Endodermal cell (in vitro differentiated cells): ENCODE data around the gene ADAMTS17. TPM values are rescaled to one million over a fixed set of nuclear protein-coding genes. Genes with fewer than 3 reads are reported as not detected.

Experiments used
- DNase-seq: peaks from one replicate; pipeline ENCODE4 v3.0.0-alpha.2; 2017
- H3K27ac ChIP-seq: 2 replicates; pipeline ENCODE4 v1.5.1; 2013; ENCODE audit warnings: mild to moderate bottlenecking, low read depth, low read length, moderate library complexity
- H3K27me3 ChIP-seq: 2 replicates; pipeline ENCODE4 v1.6.1; 2013; ENCODE audit warnings: mild to moderate bottlenecking, low read length, moderate library complexity; ENCODE audit not compliant: insufficient read depth, control insufficient read depth, poor library complexity, severe bottlenecking
- H3K36me3 ChIP-seq: 2 replicates; pipeline ENCODE4 v1.7.0; 2013; ENCODE audit warnings: mild to moderate bottlenecking, low read length, moderate library complexity; ENCODE audit not compliant: control insufficient read depth, insufficient read depth
- H3K4me1 ChIP-seq: one replicate; pipeline ENCODE4 v1.7.0; 2013; ENCODE audit warnings: low read length; ENCODE audit not compliant: control insufficient read depth, insufficient read depth
- H3K4me3 ChIP-seq: 2 replicates; pipeline ENCODE4 v1.5.1; 2013; ENCODE audit warnings: mild to moderate bottlenecking, low read length, moderate library complexity
- H3K9ac ChIP-seq: 2 replicates; pipeline ENCODE4 v1.6.1; 2013; ENCODE audit warnings: mild to moderate bottlenecking, low read length, moderate library complexity; ENCODE audit not compliant: poor library complexity, severe bottlenecking; ENCODE audit errors: extremely low read depth
- H3K9me3 ChIP-seq: 2 replicates; pipeline ENCODE4 v1.6.1; 2013; ENCODE audit warnings: mild to moderate bottlenecking, low read length, moderate library complexity; ENCODE audit not compliant: control insufficient read depth
- H3K27ac Mint-ChIP-seq: 2 replicates; pipeline ENCODE4 v1.8.0; 2020; ENCODE audit warnings: mixed read lengths
- H3K27me3 Mint-ChIP-seq: 2 replicates; pipeline ENCODE4 v1.8.0; 2021; ENCODE audit warnings: mild to moderate bottlenecking, mixed read lengths; ENCODE audit not compliant: insufficient read depth
- H3K36me3 Mint-ChIP-seq: 2 replicates; pipeline ENCODE4 v1.8.0; 2020; ENCODE audit warnings: low read depth, mixed read lengths
- H3K4me1 Mint-ChIP-seq: 2 replicates; pipeline ENCODE4 v1.8.0; 2020; ENCODE audit warnings: mixed read lengths
- H3K4me3 Mint-ChIP-seq: 2 replicates; pipeline ENCODE4 v1.8.0; 2020; ENCODE audit warnings: mild to moderate bottlenecking, moderate library complexity, mixed read lengths
- H3K9me3 Mint-ChIP-seq: 2 replicates; pipeline ENCODE4 v1.8.0; 2020; ENCODE audit warnings: mild to moderate bottlenecking, mixed read lengths
- CTCF ChIP-seq: fragments of 200-600 bp; sonication (generic); conservative IDR thresholded peaks from 2 replicates; pipeline ENCODE4 v1.5.0; 2021; ENCODE audit warnings: antibody characterized with exemption, mild to moderate bottlenecking
- WGBS, 2 experiments: methylation state at CpG; one replicate each; pipeline versions ENCODE4 v1.1.5 to v1.1.7; 2013; ENCODE audit warnings: missing lambda C conversion rate in 2 of 2, mixed read lengths in 1 of 2; ENCODE audit not compliant: insufficient coverage in 1 of 2, insufficient read length in 1 of 2; 5-methylcytosine and 5-hydroxymethylcytosine counted together
- total RNA-seq, 2 donors: library from RNA; stranded (reverse); fragmentation: NEBNext Ultra II Directional in 1 of 2; extraction: Animal tissue kit (Norgen Biotek cat#: 25700) in 1 of 2; gene quantifications; 2 replicates in 1 of 2; 3 replicates in 1 of 2; pipeline ENCODE4 v1.2.1, GENCODE V29; 2021

Gene ADAMTS17
- total RNA-seq, 2 donors from 2014 or later: 0.82 to 2.3 TPM

- Mint-ChIP-seq H3K36me3 (no peaks in the 10 kb centered on the region), H3K27ac (no peak overlapping the region), H3K9me3 (no peaks in the 10 kb centered on the region), H3K4me1 (no peaks in the 10 kb centered on the region), H3K27me3 (no peaks in the 10 kb centered on the region), H3K4me3 (no peak overlapping the region)
- no peaks in the 10 kb centered on the region for H3K4me1 ChIP-seq
- no peaks in the 10 kb centered on the region for H3K36me3 ChIP-seq
- TF ChIP-seq CTCF: no peak
- H3K9ac ChIP-seq: no peak overlapping the region
- no peak overlapping the region for H3K4me3 ChIP-seq
- peaks cover 8% of the 10 kb centered on the region for H3K9me3 ChIP-seq
- no peak overlapping the region for H3K27ac ChIP-seq
- 86 to 95% methylated on average over 12 to 15 of the region's 15 CpGs for WGBS, 2 experiments
- H3K27me3 ChIP-seq: no peaks in the 10 kb centered on the region
- no peak for DNase-seq
Measured at GRCh38 chr15:100167884-100168375, 173.8 kb downstream of the ADAMTS17 start.

- DNase-seq: no peak
- no peak overlapping the region for H3K4me3 Mint-ChIP-seq
- no peak overlapping the region for H3K4me3 ChIP-seq
- H3K4me1 Mint-ChIP-seq: no peaks in the 10 kb centered on the region
- H3K4me1 ChIP-seq: no peaks in the 10 kb centered on the region
- H3K27me3 ChIP-seq: no peaks in the 10 kb centered on the region
- no peaks in the 10 kb centered on the region for H3K9me3 ChIP-seq
- H3K9me3 Mint-ChIP-seq: no peaks in the 10 kb centered on the region
- 100% methylated on average over 1 of the region's 1 CpG; no CpG with 5 or more reads in 1 of the 2 experiments for WGBS, 2 experiments
- H3K27ac ChIP-seq: no peak overlapping the region
- no peaks in the 10 kb centered on the region for H3K36me3 Mint-ChIP-seq
- no peak for TF ChIP-seq CTCF
- no peak overlapping the region for H3K27ac Mint-ChIP-seq
- no peaks in the 10 kb centered on the region for H3K36me3 ChIP-seq
- H3K9ac ChIP-seq: no peak overlapping the region
- no peaks in the 10 kb centered on the region for H3K27me3 Mint-ChIP-seq
Measured at GRCh38 chr15:100166313-100166712, 175.5 kb downstream of the ADAMTS17 start.

DNA sequence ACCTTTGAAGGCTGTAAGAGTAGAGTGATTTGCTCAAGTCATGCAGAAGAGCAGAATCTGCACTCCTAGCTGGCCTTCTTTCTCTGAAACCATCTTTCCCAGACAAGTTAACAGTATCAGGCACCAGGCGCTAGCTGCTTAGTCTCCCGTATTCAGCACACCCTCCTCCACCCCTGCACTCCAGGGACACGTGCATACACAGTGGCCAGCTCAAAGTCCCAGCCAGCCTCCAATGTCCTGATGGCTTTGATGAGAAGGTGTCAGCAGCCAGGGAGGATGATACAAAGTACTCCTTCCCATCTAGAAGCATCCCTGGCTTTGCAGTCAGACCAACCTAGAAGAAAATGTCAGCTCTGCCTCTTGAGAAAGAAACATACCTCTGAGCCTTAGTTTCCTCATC, 177.8 kb downstream of the ADAMTS17 start:
- H3K4me1 ChIP-seq: no peaks in the 10 kb centered on the region
- no peak for DNase-seq
- no peaks in the 10 kb centered on the region for H3K27me3 ChIP-seq
- Mint-ChIP-seq H3K27me3 (no peaks in the 10 kb centered on the region), H3K27ac (no peak overlapping the region), H3K4me3 (no peak overlapping the region), H3K9me3 (no peaks in the 10 kb centered on the region), H3K4me1 (no peaks in the 10 kb centered on the region), H3K36me3 (no peaks in the 10 kb centered on the region)
- H3K9ac ChIP-seq: no peak overlapping the region
- no peak overlapping the region for H3K27ac ChIP-seq
- H3K36me3 ChIP-seq: no peaks in the 10 kb centered on the region
- 93 to 100% methylated on average over 1 to 3 of the region's 3 CpGs for WGBS, 2 experiments
- no peak overlapping the region for H3K4me3 ChIP-seq
- no peak for TF ChIP-seq CTCF
- H3K9me3 ChIP-seq: no peaks in the 10 kb centered on the region
